Measurements from ENCODE around the gene SPPL2A. TPM values are rescaled to one million over a fixed set of nuclear protein-coding genes. Genes with fewer than 3 reads are reported as not detected.
"Not testable (repeated sequence)": the region's sequence is repeated elsewhere in the genome, so short reads cannot be mapped to it uniquely, and the experiment has no call there.

Gene SPPL2A
- total RNA-seq, result 51.7 and 55.0 TPM in 2 replicates
- long read RNA-seq, full-length matches to known transcripts, result 13 of 23 reads
- long read RNA-seq, partial matches to known transcripts, result 2 of 23 reads
- long read RNA-seq, other reads (novel, unspliced or antisense), result 8 of 23 reads

GRCh38 chr15:50765195-50765967 is at the start of gene SPPL2A:
Gene SPPL2A (minus strand): TSS chr15:50765706. CDS start chr15:50765533, 173 bp downstream.
- H3K27ac Mint-ChIP-seq (ENCODE audit: unreplicated experiment), result peak within 1 kb of the TSS; percentile 95
- peaks cover 31% of the 10 kb centered on the region for H3K4me1 Mint-ChIP-seq
- peaks cover 18% of the 10 kb centered on the region for H3K27me3 Mint-ChIP-seq (ENCODE audit: low read depth)
- DNase-seq (ENCODE audit: low read depth, low spot score), result peak; percentile 63
- no peak for TF ChIP-seq CTCF (conservative IDR thresholded peaks at IDR 0.05)
- H3K9me3 Mint-ChIP-seq, result no peaks in the 10 kb centered on the region
- no peaks in the 10 kb centered on the region for H3K36me3 Mint-ChIP-seq (ENCODE audit: low read depth)
- peak within 1 kb of the TSS; percentile 95 for H3K4me3 Mint-ChIP-seq

GRCh38 chr15:50814634-50815033 is 49.1 kb upstream of the SPPL2A start:
- Mint-ChIP-seq H3K9me3 (no peaks in the 10 kb centered on the region), H3K4me1 (peaks cover 7% of the 10 kb centered on the region), H3K27me3 (ENCODE audit: low read depth) (no peaks in the 10 kb centered on the region), H3K36me3 (ENCODE audit: low read depth) (no peaks in the 10 kb centered on the region), H3K27ac (ENCODE audit: unreplicated experiment) (no peak overlapping the region), H3K4me3 (no peak overlapping the region)
- no peak for TF ChIP-seq CTCF (conservative IDR thresholded peaks at IDR 0.05)
- DNase-seq (ENCODE audit: low read depth, low spot score), result no peak

- no peaks in the 10 kb centered on the region for H3K36me3 Mint-ChIP-seq (ENCODE audit: low read depth)
- H3K27me3 Mint-ChIP-seq (ENCODE audit: low read depth), result no peaks in the 10 kb centered on the region
- no peak overlapping the region for H3K4me3 Mint-ChIP-seq
- DNase-seq (ENCODE audit: low read depth, low spot score), result no peak
- TF ChIP-seq CTCF (conservative IDR thresholded peaks at IDR 0.05), result no peak
- no peaks in the 10 kb centered on the region for H3K9me3 Mint-ChIP-seq
- no peak overlapping the region for H3K27ac Mint-ChIP-seq (ENCODE audit: unreplicated experiment)
- peaks cover 7% of the 10 kb centered on the region for H3K4me1 Mint-ChIP-seq
Observed at GRCh38 chr15:50813865-50814264, 48.4 kb upstream of the SPPL2A start.

- peaks cover 6% of the 10 kb centered on the region for H3K4me1 Mint-ChIP-seq
- no peak for DNase-seq (ENCODE audit: low read depth, low spot score)
- H3K27me3 Mint-ChIP-seq (ENCODE audit: low read depth), result no peaks in the 10 kb centered on the region
- no peaks in the 10 kb centered on the region for H3K9me3 Mint-ChIP-seq
- H3K4me3 Mint-ChIP-seq, result no peak overlapping the region
- no peak overlapping the region for H3K27ac Mint-ChIP-seq (ENCODE audit: unreplicated experiment)
- H3K36me3 Mint-ChIP-seq (ENCODE audit: low read depth), result no peaks in the 10 kb centered on the region
- no peak for TF ChIP-seq CTCF (conservative IDR thresholded peaks at IDR 0.05)
Observed at GRCh38 chr15:50813089-50813488, 47.6 kb upstream of the SPPL2A start.

GRCh38 chr15:50812181-50812506 is 46.6 kb upstream of the SPPL2A start:
- not testable (repeated sequence) for H3K27me3 Mint-ChIP-seq (ENCODE audit: low read depth); H3K4me3 Mint-ChIP-seq; H3K4me1 Mint-ChIP-seq; H3K9me3 Mint-ChIP-seq; H3K27ac Mint-ChIP-seq (ENCODE audit: unreplicated experiment); H3K36me3 Mint-ChIP-seq (ENCODE audit: low read depth); DNase-seq (ENCODE audit: low read depth, low spot score)

- H3K27ac Mint-ChIP-seq (ENCODE audit: unreplicated experiment); H3K36me3 Mint-ChIP-seq (ENCODE audit: low read depth); H3K9me3 Mint-ChIP-seq; H3K4me3 Mint-ChIP-seq; H3K27me3 Mint-ChIP-seq (ENCODE audit: low read depth); H3K4me1 Mint-ChIP-seq; DNase-seq (ENCODE audit: low read depth, low spot score): not testable (repeated sequence)
Observed at GRCh38 chr15:50811461-50812180, 46.1 kb upstream of the SPPL2A start.
